Neural cell (in vitro differentiated cells): ENCODE results near the gene C1QC. TPM values are rescaled to one million over a fixed set of nuclear protein-coding genes. Genes with fewer than 3 reads are reported as not detected.

Source experiments
- H2AFZ ChIP-seq: fragments of 200-600, 300-800 bp; sonication (generic), shearing (Covaris generic); 2 replicates; pipeline ENCODE4 v1.6.0; 2014; ENCODE audit warnings: low read depth, mild to moderate bottlenecking, antibody characterized with exemption, low read length, moderate library complexity
- H3F3A ChIP-seq: fragments of 200-600 bp; shearing (Covaris generic); 2 replicates; pipeline ENCODE4 v1.6.1; 2016; ENCODE audit warnings: mild to moderate bottlenecking, moderate library complexity, mixed read lengths, antibody characterized with exemption, low read length; ENCODE audit not compliant: insufficient read depth, poor library complexity, severe bottlenecking
- H3K27ac ChIP-seq: fragments of 200-600, 300-800 bp; sonication (generic), shearing (Covaris generic); 2 replicates; pipeline ENCODE4 v1.5.1; 2014; ENCODE audit warnings: mild to moderate bottlenecking, low read length, moderate library complexity
- H3K27me3 ChIP-seq: fragments of 300-800, 200-600 bp; sonication (generic), shearing (Covaris generic); 2 replicates; pipeline ENCODE4 v1.6.0; 2014; ENCODE audit warnings: mild to moderate bottlenecking, low read depth, low read length, moderate library complexity; ENCODE audit not compliant: insufficient read depth
- H3K36me3 ChIP-seq: fragments of 300-800, 200-600 bp; sonication (generic), shearing (Covaris generic); 2 replicates; pipeline ENCODE4 v1.5.1; 2014; ENCODE audit warnings: mild to moderate bottlenecking, antibody characterized with exemption, low read length, moderate library complexity; ENCODE audit not compliant: insufficient read depth
- H3K4me2 ChIP-seq: fragments of 300-800, 200-600 bp; sonication (generic), shearing (Covaris generic); 2 replicates; pipeline ENCODE4 v1.6.0; 2014; ENCODE audit warnings: mild to moderate bottlenecking, low read length
- H3K4me3 ChIP-seq: fragments of 300-800, 200-600 bp; sonication (generic), shearing (Covaris generic); 2 replicates; pipeline ENCODE4 v1.5.1; 2014; ENCODE audit warnings: mild to moderate bottlenecking, low read length, moderate library complexity
- H3K79me2 ChIP-seq: fragments of 200-600 bp; shearing (Covaris generic); replicated peaks from 2 replicates; pipeline ENCODE4 v1.6.0; 2014; ENCODE audit warnings: mild to moderate bottlenecking, low read length, moderate library complexity; ENCODE audit not compliant: insufficient read depth
- H3K9ac ChIP-seq: fragments of 300-800, 200-600 bp; sonication (generic), shearing (Covaris generic); 2 replicates; pipeline ENCODE4 v1.6.1; 2016; ENCODE audit warnings: mild to moderate bottlenecking, low read length, mixed read lengths
- H3K9me2 ChIP-seq: fragments of 200-600 bp; shearing (Covaris generic); 2 replicates; pipeline ENCODE4 v1.6.1; 2016; ENCODE audit warnings: mild to moderate bottlenecking, low read length, mixed read lengths; ENCODE audit not compliant: insufficient read depth
- H3K9me3 ChIP-seq: fragments of 200-600, 300-800 bp; sonication (generic), shearing (Covaris generic); 2 replicates; pipeline ENCODE4 v1.6.1; 2016; ENCODE audit warnings: mild to moderate bottlenecking, mixed run types, low read length, moderate library complexity, mixed read lengths
- H4K20me1 ChIP-seq: fragments of 200-600 bp; shearing (Covaris generic); 2 replicates; pipeline ENCODE4 v1.6.1; 2016; ENCODE audit warnings: mild to moderate bottlenecking, mixed run types; ENCODE audit not compliant: insufficient read depth
- CTCF ChIP-seq: fragments of 450-650 bp; IDR thresholded peaks from 2 replicates; pipeline ENCODE4 v1.5.1; 2014; ENCODE audit warnings: antibody characterized with exemption, mild to moderate bottlenecking, moderate library complexity; ENCODE audit not compliant: poor library complexity, severe bottlenecking
- EP300 ChIP-seq: fragments of 450-650 bp; conservative IDR thresholded peaks from 2 replicates; pipeline ENCODE4 v1.6.1; 2014; ENCODE audit warnings: antibody characterized with exemption, mild to moderate bottlenecking, moderate library complexity; ENCODE audit not compliant: poor library complexity, severe bottlenecking
- EZH2 ChIP-seq: fragments of 200-600, 300-800 bp; shearing (Covaris generic), sonication (generic); IDR thresholded peaks from 2 replicates; pipeline ENCODE4 v1.6.1; 2014; ENCODE audit warnings: antibody characterized with exemption, low read length, borderline replicate concordance, mild to moderate bottlenecking; ENCODE audit not compliant: insufficient read depth, poor library complexity, severe bottlenecking
- MXI1 ChIP-seq: fragments of 450-650 bp; conservative IDR thresholded peaks from 2 replicates; pipeline ENCODE4 v1.6.1; 2014; ENCODE audit warnings: antibody characterized with exemption, mild to moderate bottlenecking; ENCODE audit not compliant: poor library complexity, severe bottlenecking
- POLR2AphosphoS5 ChIP-seq: IDR thresholded peaks from 2 replicates; pipeline ENCODE4 v1.6.1; 2012
- RAD21 ChIP-seq: fragments of 450-650 bp; conservative IDR thresholded peaks from 2 replicates; pipeline ENCODE4 v1.6.1; 2014; ENCODE audit warnings: antibody characterized with exemption, mild to moderate bottlenecking, moderate library complexity
- SMC3 ChIP-seq: fragments of 450-650 bp; conservative IDR thresholded peaks from 2 replicates; pipeline ENCODE4 v1.6.1; 2014; ENCODE audit warnings: antibody characterized with exemption, mild to moderate bottlenecking, moderate library complexity; ENCODE audit not compliant: poor library complexity
- TAF1 ChIP-seq: IDR thresholded peaks from 2 replicates; pipeline ENCODE4 v1.6.1; 2012; ENCODE audit warnings: low read depth
- polyA plus RNA-seq: library from polyadenylated mRNA; depleted of rRNA; stranded (reverse); fragments of >200 nt; gene quantifications from 2 replicates; pipeline ENCODE4 v1.2.3, GENCODE V29; 2014
- TF ChIP-seq, protein P1 (sequence below): IDR thresholded peaks from 2 replicates; pipeline ENCODE4 v1.6.1; 2012; ENCODE audit warnings: borderline replicate concordance

The C1QC gene
- polyA plus RNA-seq, 1 donor from 2014 or later: not detected

DNA sequence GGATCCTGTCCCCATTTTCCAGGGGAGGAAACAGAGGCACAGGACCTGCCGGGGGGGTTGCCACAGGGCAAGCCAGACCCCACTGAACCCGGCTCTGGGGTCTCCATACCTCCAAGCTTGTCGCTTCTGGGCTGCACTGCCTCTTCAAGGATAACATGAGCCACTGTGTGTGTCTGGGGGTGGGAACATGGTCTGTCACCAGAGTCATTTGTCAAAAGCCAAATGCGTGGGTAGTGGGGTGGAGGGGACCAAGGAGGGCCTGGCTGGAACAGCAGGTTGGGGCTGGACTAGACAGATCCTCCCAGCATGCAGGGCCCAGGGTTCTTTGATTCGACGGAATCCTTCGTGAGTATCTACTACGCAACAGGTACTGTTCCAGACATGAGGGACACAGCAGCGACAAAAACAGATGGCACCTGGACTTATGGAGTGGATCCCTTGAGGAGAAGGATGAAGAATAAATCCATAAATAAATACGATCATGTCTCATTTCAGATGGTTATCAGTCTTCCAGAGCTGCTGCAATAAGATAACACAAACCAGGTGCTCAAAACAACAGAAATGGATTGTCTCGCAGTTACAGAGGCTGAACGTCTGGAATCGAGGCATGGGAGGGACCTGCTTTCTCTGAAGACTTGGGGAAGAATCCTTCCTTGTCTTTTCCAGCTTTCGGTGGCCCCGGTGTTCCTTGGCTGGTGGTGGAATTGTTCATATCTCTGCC, 38.3 kb downstream of the C1QC start:
- Histone ChIP-seq H3K27me3 (no peaks in the 10 kb centered on the region), H3K79me2 (no peaks in the 10 kb centered on the region), H2AFZ (no peak overlapping the region), H3K9me3 (no peaks in the 10 kb centered on the region), H3K9me2 (no peaks in the 10 kb centered on the region), H3K9ac (no peak overlapping the region), H3K4me2 (no peak overlapping the region), H3F3A (no peaks in the 10 kb centered on the region), H3K27ac (no peak overlapping the region), H4K20me1 (no peaks in the 10 kb centered on the region), H3K36me3 (no peaks in the 10 kb centered on the region), H3K4me3 (no peak overlapping the region)
- TF ChIP-seq POLR2AphosphoS5 (no peak), EP300 (no peak), SMC3 (no peak), EZH2 (no peak), CTCF (no peak), RAD21 (no peak), MXI1 (no peak), TAF1 (no peak)
- TF ChIP-seq, protein P1, sequence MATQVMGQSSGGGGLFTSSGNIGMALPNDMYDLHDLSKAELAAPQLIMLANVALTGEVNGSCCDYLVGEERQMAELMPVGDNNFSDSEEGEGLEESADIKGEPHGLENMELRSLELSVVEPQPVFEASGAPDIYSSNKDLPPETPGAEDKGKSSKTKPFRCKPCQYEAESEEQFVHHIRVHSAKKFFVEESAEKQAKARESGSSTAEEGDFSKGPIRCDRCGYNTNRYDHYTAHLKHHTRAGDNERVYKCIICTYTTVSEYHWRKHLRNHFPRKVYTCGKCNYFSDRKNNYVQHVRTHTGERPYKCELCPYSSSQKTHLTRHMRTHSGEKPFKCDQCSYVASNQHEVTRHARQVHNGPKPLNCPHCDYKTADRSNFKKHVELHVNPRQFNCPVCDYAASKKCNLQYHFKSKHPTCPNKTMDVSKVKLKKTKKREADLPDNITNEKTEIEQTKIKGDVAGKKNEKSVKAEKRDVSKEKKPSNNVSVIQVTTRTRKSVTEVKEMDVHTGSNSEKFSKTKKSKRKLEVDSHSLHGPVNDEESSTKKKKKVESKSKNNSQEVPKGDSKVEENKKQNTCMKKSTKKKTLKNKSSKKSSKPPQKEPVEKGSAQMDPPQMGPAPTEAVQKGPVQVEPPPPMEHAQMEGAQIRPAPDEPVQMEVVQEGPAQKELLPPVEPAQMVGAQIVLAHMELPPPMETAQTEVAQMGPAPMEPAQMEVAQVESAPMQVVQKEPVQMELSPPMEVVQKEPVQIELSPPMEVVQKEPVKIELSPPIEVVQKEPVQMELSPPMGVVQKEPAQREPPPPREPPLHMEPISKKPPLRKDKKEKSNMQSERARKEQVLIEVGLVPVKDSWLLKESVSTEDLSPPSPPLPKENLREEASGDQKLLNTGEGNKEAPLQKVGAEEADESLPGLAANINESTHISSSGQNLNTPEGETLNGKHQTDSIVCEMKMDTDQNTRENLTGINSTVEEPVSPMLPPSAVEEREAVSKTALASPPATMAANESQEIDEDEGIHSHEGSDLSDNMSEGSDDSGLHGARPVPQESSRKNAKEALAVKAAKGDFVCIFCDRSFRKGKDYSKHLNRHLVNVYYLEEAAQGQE: no peak

- no peak for TF ChIP-seq EP300
- TF ChIP-seq SMC3: no peak
- no peak for TF ChIP-seq CTCF
- no peak for TF ChIP-seq MXI1
- TF ChIP-seq EZH2: no peak
- TF ChIP-seq POLR2AphosphoS5: no peak
- no peak for TF ChIP-seq RAD21
- no peak for TF ChIP-seq TAF1
- TF ChIP-seq, protein P1: no peak
- no peaks in the 10 kb centered on the region for H3K36me3 ChIP-seq
Observed at GRCh38 chr1:22683547-22683946, 40.1 kb downstream of the C1QC start.

More at GRCh38 chr1:22683547-22683946, 40.1 kb downstream of the C1QC start:
- H2AFZ ChIP-seq: no peak overlapping the region
- H3F3A ChIP-seq: no peaks in the 10 kb centered on the region
- no peak overlapping the region for H3K4me3 ChIP-seq
- H3K27me3 ChIP-seq: no peaks in the 10 kb centered on the region
- H3K79me2 ChIP-seq: no peaks in the 10 kb centered on the region
- no peaks in the 10 kb centered on the region for H4K20me1 ChIP-seq
- no peaks in the 10 kb centered on the region for H3K9me3 ChIP-seq
- H3K27ac ChIP-seq: no peak overlapping the region
- no peak overlapping the region for H3K4me2 ChIP-seq
- H3K9me2 ChIP-seq: no peaks in the 10 kb centered on the region
- no peak overlapping the region for H3K9ac ChIP-seq
